HEK293 (cell line): ENCODE results near the gene FAM217A.

Source experiments
- CTCF ChIA-PET: fragments of 350-600 bp; formaldehyde crosslinking; extraction: SDS; loops from one replicate; lab custom pipeline; 2021; ENCODE audit warnings: antibody characterized with exemption; lab: Yijun Ruan, JAX
- POLR2A ChIA-PET: fragments of 300-600 bp; formaldehyde crosslinking; extraction: SDS; loops from one replicate; lab custom pipeline; 2020; ENCODE audit warnings: antibody characterized with exemption, inconsistent platforms; lab: Yijun Ruan, JAX
- H3K27ac ChIP-seq: fragments of 200-500 bp; sonication (Bioruptor generic); 2 replicates; pipeline ENCODE4 v1.5.1; 2014; ENCODE audit warnings: low read depth, low read length, control low read depth, inconsistent platforms; ENCODE audit errors: extremely low read depth
- H3K36me3 ChIP-seq, 2 experiments: fragments of 200-500 bp in 1 of 2; sonication (Bioruptor generic) in 1 of 2; 1 replicate in 1 of 2; 2 replicates in 1 of 2; pipeline ENCODE4 v1.5.1; 2014 to 2017; ENCODE audit warnings: inconsistent platforms in 2 of 2, low read length in 2 of 2; ENCODE audit not compliant: control insufficient read depth in 2 of 2, insufficient read depth in 1 of 2
- H3K4me1 ChIP-seq: fragments of 200-500 bp; sonication (Bioruptor generic); 2 replicates; pipeline ENCODE4 v1.5.1; 2014; ENCODE audit warnings: mild to moderate bottlenecking, low read length, inconsistent platforms; ENCODE audit not compliant: control insufficient read depth, insufficient read depth
- H3K4me3 ChIP-seq: 2 replicates; pipeline ENCODE4 v1.5.1; 2011; ENCODE audit warnings: low read depth, mild to moderate bottlenecking, control low read depth, low read length, moderate library complexity
- H3K9me3 ChIP-seq: fragments of 200-500 bp; sonication (Bioruptor generic); 2 replicates; pipeline ENCODE4 v1.5.1; 2014; ENCODE audit warnings: low read depth, low read length, inconsistent platforms; ENCODE audit not compliant: control insufficient read depth, insufficient read depth
- GLI2 ChIP-seq: fragments of 450-650 bp; formaldehyde crosslinking; IDR thresholded peaks from 2 replicates; pipeline ENCODE4; 2017; ENCODE audit warnings: missing biosample characterization, missing genetic modification characterization, low read depth, borderline replicate concordance
- KLF7 ChIP-seq: fragments of 450-650 bp; formaldehyde crosslinking; IDR thresholded peaks from 2 replicates; pipeline ENCODE4 v1.5.1; 2016; ENCODE audit warnings: missing biosample characterization, missing genetic modification characterization, borderline replicate concordance
- KLF8 ChIP-seq: fragments of 450-650 bp; formaldehyde crosslinking; IDR thresholded peaks from 2 replicates; pipeline ENCODE4 v1.5.1; 2016; ENCODE audit warnings: missing biosample characterization, missing genetic modification characterization
- REPIN1 ChIP-seq: fragments of 450-650 bp; formaldehyde crosslinking; IDR thresholded peaks from 2 replicates; pipeline ENCODE4 v1.5.1; 2017; ENCODE audit warnings: missing biosample characterization, missing genetic modification characterization, low read depth
- SP3 ChIP-seq: fragments of 450-650 bp; formaldehyde crosslinking; IDR thresholded peaks from 2 replicates; pipeline ENCODE4 v1.5.1; 2016; ENCODE audit warnings: missing biosample characterization, missing genetic modification characterization
- ZEB2 ChIP-seq: fragments of 450-650 bp; formaldehyde crosslinking; IDR thresholded peaks from 2 replicates; pipeline ENCODE4 v1.5.1; 2016; ENCODE audit warnings: missing biosample characterization, missing genetic modification characterization
- ZNF112 ChIP-seq: fragments of 450-650 bp; formaldehyde crosslinking; IDR thresholded peaks from 2 replicates; pipeline ENCODE4 v1.5.0; 2017; ENCODE audit warnings: missing biosample characterization, missing genetic modification characterization
- ZNF223 ChIP-seq: fragments of 450-650 bp; formaldehyde crosslinking; IDR thresholded peaks from 2 replicates; pipeline ENCODE4 v1.5.1; 2016; ENCODE audit warnings: missing biosample characterization, missing genetic modification characterization
- ZNF350 ChIP-seq: fragments of 450-650 bp; formaldehyde crosslinking; IDR thresholded peaks from 2 replicates; pipeline ENCODE4 v1.5.0; 2017; ENCODE audit warnings: missing biosample characterization, mild to moderate bottlenecking, missing genetic modification characterization
- ZNF37A ChIP-seq: fragments of 450-650 bp; IDR thresholded peaks from 2 replicates; pipeline ENCODE4 v1.5.1; 2018; ENCODE audit warnings: missing biosample characterization, missing genetic modification characterization
- ZNF433 ChIP-seq: fragments of 450-650 bp; formaldehyde crosslinking; IDR thresholded peaks from 2 replicates; pipeline ENCODE4 v1.5.1; 2016; ENCODE audit warnings: missing biosample characterization, missing genetic modification characterization, low read depth
- ZNF707 ChIP-seq: fragments of 450-650 bp; formaldehyde crosslinking; IDR thresholded peaks from 2 replicates; pipeline ENCODE4 v1.5.1; 2016; ENCODE audit warnings: missing biosample characterization, missing genetic modification characterization
- ZXDB ChIP-seq: fragments of 450-650 bp; formaldehyde crosslinking; IDR thresholded peaks from 2 replicates; pipeline ENCODE4 v1.5.1; 2016; ENCODE audit warnings: missing biosample characterization, missing genetic modification characterization
- TF ChIP-seq, protein P1 (sequence below): fragments of 450-650 bp; formaldehyde crosslinking; IDR thresholded peaks from 2 replicates; pipeline ENCODE4 v1.5.1; 2016; ENCODE audit warnings: missing biosample characterization, missing genetic modification characterization, borderline replicate concordance
- TF ChIP-seq, protein P2 (sequence below): fragments of 450-650 bp; formaldehyde crosslinking; IDR thresholded peaks from 2 replicates; pipeline ENCODE4 v1.5.1; 2017; ENCODE audit warnings: missing biosample characterization, missing genetic modification characterization
- TF ChIP-seq, protein P3 (sequence below): fragments of 450-650 bp; formaldehyde crosslinking; IDR thresholded peaks from 2 replicates; pipeline ENCODE4 v1.5.1; 2016; ENCODE audit warnings: missing biosample characterization, missing genetic modification characterization
- TF ChIP-seq, protein P4 (sequence below): fragments of 450-650 bp; formaldehyde crosslinking; IDR thresholded peaks from 2 replicates; pipeline ENCODE4 v1.5.1; 2017; ENCODE audit warnings: missing biosample characterization, missing genetic modification characterization
- TF ChIP-seq, protein P5 (sequence below): fragments of 450-650 bp; formaldehyde crosslinking; IDR thresholded peaks from 2 replicates; pipeline ENCODE4 v1.5.0; 2017; ENCODE audit warnings: missing biosample characterization, missing genetic modification characterization, borderline replicate concordance

Gene FAM217A

DNA sequence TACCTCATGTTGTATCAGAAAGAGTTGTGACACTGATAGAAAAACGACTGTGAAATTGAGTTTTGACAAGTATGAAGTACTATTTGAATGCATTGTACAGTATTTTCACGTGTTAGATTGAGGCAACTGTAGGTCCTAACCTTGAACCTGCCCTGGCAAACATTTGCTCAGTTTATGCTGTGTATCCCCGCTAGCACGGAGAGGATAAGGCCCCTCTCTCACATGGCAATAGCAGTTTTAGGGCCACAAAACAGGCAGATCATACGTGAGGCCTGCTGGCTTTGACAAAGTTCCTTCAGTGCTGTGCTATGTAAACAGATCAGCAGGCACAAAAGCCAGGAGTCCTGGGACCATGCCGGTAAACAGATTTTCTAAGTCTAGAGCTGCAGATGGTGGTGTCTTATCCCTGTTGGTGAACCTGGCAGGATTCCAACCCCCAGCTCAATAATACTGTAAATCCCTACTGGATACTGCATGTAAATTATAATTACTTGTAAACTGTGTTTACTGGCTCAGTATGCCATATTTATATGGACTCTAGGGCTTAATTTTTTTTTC lies 23.8 kb upstream of the FAM217A start (continued):
- TF ChIP-seq, protein P1, sequence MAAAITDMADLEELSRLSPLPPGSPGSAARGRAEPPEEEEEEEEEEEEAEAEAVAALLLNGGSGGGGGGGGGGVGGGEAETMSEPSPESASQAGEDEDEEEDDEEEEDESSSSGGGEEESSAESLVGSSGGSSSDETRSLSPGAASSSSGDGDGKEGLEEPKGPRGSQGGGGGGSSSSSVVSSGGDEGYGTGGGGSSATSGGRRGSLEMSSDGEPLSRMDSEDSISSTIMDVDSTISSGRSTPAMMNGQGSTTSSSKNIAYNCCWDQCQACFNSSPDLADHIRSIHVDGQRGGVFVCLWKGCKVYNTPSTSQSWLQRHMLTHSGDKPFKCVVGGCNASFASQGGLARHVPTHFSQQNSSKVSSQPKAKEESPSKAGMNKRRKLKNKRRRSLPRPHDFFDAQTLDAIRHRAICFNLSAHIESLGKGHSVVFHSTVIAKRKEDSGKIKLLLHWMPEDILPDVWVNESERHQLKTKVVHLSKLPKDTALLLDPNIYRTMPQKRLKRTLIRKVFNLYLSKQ (tag by site-specific recombination): no peak
- TF ChIP-seq, protein P2, sequence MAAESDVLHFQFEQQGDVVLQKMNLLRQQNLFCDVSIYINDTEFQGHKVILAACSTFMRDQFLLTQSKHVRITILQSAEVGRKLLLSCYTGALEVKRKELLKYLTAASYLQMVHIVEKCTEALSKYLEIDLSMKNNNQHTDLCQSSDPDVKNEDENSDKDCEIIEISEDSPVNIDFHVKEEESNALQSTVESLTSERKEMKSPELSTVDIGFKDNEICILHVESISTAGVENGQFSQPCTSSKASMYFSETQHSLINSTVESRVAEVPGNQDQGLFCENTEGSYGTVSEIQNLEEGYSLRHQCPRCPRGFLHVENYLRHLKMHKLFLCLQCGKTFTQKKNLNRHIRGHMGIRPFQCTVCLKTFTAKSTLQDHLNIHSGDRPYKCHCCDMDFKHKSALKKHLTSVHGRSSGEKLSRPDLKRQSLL (tag by site-specific recombination): peak; percentile 64; the same call in 1 of the 2 replicates
- TF ChIP-seq ZEB2 (tag by site-specific recombination) (no peak), ZXDB (tag by site-specific recombination) (no peak), SP3 (tag by site-specific recombination) (no peak), ZNF37A (tag by site-specific recombination) (no peak), ZNF433 (no peak), GLI2 (tag by site-specific recombination) (no peak), ZNF350 (tag by site-specific recombination) (no peak), ZNF223 (tag by site-specific recombination) (no peak), ZNF112 (no peak), ZNF707 (tag by site-specific recombination) (no peak)
- TF ChIP-seq, protein P3, sequence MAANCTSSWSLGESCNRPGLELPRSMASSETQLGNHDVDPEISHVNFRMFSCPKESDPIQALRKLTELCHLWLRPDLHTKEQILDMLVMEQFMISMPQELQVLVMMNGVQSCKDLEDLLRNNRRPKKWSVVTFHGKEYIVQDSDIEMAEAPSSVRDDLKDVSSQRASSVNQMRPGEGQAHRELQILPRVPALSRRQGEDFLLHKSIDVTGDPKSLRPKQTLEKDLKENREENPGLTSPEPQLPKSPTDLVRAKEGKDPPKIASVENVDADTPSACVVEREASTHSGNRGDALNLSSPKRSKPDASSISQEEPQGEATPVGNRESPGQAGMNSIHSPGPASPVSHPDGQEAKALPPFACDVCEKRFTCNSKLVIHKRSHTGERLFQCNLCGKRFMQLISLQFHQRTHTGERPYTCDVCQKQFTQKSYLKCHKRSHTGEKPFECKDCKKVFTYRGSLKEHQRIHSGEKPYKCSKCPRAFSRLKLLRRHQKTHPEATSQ (tag by site-specific recombination): no peak
- TF ChIP-seq, protein P4, sequence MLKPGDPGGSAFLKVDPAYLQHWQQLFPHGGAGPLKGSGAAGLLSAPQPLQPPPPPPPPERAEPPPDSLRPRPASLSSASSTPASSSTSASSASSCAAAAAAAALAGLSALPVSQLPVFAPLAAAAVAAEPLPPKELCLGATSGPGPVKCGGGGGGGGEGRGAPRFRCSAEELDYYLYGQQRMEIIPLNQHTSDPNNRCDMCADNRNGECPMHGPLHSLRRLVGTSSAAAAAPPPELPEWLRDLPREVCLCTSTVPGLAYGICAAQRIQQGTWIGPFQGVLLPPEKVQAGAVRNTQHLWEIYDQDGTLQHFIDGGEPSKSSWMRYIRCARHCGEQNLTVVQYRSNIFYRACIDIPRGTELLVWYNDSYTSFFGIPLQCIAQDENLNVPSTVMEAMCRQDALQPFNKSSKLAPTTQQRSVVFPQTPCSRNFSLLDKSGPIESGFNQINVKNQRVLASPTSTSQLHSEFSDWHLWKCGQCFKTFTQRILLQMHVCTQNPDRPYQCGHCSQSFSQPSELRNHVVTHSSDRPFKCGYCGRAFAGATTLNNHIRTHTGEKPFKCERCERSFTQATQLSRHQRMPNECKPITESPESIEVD (tag by site-specific recombination): peak; percentile 83
- TF ChIP-seq, protein P5, sequence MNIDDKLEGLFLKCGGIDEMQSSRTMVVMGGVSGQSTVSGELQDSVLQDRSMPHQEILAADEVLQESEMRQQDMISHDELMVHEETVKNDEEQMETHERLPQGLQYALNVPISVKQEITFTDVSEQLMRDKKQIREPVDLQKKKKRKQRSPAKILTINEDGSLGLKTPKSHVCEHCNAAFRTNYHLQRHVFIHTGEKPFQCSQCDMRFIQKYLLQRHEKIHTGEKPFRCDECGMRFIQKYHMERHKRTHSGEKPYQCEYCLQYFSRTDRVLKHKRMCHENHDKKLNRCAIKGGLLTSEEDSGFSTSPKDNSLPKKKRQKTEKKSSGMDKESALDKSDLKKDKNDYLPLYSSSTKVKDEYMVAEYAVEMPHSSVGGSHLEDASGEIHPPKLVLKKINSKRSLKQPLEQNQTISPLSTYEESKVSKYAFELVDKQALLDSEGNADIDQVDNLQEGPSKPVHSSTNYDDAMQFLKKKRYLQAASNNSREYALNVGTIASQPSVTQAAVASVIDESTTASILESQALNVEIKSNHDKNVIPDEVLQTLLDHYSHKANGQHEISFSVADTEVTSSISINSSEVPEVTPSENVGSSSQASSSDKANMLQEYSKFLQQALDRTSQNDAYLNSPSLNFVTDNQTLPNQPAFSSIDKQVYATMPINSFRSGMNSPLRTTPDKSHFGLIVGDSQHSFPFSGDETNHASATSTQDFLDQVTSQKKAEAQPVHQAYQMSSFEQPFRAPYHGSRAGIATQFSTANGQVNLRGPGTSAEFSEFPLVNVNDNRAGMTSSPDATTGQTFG (tag by site-specific recombination): no peak

DNA sequence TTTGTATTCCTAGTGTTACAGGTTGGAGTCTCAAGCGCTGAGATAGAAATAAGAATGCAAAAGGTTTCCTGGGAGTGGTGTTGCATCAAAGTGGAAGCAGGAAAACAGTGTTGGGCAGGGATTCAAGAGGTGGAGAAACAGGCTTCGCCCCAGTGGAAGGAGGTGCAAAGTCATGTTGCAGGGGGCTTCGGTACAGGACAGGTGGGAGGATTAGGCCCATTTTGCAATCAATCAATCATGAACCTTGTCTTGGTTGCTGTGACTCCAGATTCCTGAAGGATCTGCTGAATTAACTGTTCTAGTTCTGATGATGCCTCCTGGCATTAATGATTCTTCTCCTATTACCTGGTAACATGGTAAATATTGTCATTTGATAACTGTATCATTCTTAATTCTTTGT lies 22.4 kb upstream of the FAM217A start:
- ChIA-PET POLR2A (no interaction called here), CTCF (no interaction called here)
- Histone ChIP-seq H3K4me3 (no peak overlapping the region), H3K36me3 (no peaks in the 10 kb centered on the region), H3K4me1 (peaks cover 4% of the 10 kb centered on the region), H3K27ac (no peak overlapping the region), H3K9me3 (no peaks in the 10 kb centered on the region)
- TF ChIP-seq REPIN1 (tag by site-specific recombination) (no peak), KLF8 (tag by site-specific recombination) (no peak), ZNF223 (tag by site-specific recombination) (no peak), KLF7 (tag by site-specific recombination) (no peak)
